CD4-positive, alpha-beta T cell treated with Interleukin-2 at 100 ng/mL for 4 hours (primary cell): ENCODE measurements around the gene ADARB2.

Source experiments
- DNase-seq: peaks from one replicate; pipeline ENCODE4 v3.0.0-alpha.2; 2020; ENCODE audit warnings: low spot score

ADARB2 gene

DNA sequence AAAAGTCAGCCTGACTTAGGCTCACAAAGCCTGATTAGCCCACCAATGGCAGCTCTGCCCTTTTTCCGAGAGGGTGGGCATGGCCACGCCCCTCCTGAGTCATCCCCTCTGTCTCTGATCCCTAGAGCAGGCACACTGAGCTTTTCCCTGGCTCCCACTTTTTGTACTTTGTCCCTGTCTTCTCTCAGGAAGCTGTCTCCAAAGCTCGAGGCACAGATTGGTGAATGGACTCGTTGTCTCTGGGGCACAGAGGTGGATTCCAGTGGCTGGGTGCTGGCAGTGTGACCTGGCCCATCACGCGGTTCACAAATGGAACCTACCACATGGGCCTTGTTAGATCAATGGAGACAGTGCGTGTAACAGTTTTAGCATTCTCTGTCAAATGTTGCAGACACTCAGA lies 367.7 kb downstream of the ADARB2 start:
- DNase-seq, result no peak

DNA sequence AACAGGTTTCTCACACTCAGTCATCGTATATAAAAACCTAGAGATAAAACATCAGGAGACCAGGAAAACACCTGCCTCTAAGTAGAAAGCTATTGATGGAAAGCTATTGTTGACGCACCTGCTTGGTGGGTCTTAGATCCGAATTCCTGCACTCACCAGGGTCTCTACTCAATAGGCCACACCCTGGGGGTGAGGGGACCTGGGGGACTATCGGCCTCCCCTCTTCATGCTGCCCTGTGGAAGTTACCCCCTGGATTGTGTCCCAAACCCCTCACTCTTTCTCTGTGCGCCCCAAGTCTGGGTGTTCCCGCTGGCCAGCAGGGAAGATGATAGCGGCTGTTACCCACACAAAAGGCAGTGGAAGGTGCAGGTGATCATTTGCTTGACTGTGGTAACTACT lies 368.1 kb downstream of the ADARB2 start:
- no peak for DNase-seq

DNA sequence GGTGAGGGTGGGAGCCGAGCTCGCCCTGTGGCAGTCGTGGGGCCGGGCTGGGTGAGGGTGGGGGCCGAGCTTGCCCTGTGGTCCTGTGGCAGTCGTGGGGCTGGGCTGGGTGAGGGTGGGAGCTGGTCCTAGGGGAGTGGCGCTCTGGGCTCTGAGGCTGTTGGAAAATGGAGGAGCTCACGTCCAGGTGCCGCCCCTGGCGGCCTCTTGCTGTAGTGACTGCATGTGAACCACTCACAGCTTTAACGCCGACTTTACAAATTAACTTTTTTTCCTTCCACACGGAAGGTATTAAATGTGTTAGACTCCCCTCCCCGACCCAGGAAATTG lies 368.5 kb downstream of the ADARB2 start:
- DNase-seq, result peak; percentile 12

DNA sequence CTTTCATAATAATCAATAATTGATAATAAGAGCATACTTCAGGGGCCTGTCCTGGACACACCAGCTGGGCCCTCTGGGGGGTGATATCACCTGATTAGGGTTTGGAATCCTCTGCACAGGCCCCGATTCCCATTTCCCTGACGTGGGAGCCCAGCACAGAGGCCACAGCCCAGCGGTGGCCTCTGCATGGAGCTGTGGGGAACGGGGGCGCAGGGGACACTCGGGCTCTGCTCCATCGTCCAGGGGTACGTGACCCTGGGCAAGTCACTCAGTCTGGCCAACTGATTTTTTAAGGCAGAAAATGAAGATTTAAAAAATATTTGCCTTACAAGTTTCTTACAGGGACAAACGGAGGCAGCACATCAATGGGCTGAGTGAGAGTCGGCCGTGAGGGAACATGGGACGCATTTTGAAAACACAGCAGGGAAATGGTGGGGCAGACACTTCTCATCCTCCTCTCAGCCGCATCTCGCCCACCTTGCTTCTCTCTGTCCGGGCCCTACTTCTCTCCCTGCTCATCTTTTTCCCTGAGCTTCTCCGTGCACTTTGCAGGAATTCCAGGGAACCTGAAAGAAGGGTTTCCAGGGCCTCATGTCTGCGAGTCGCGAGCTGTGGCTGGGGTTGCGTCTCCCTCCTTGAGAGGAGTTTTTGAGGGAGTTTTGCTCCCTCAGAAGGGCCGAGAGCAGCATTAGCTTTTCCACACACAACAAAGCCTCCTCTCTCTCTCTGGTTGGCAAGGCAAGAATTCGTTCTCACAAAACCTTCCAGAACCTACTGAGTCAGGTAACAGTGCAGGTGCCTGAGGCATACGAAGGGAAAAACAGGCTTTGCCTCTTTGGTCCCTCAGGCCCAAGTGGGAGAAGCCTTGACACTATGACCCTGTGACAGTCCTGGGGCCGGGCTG lies 369.1 kb downstream of the ADARB2 start:
- no peak for DNase-seq

DNA sequence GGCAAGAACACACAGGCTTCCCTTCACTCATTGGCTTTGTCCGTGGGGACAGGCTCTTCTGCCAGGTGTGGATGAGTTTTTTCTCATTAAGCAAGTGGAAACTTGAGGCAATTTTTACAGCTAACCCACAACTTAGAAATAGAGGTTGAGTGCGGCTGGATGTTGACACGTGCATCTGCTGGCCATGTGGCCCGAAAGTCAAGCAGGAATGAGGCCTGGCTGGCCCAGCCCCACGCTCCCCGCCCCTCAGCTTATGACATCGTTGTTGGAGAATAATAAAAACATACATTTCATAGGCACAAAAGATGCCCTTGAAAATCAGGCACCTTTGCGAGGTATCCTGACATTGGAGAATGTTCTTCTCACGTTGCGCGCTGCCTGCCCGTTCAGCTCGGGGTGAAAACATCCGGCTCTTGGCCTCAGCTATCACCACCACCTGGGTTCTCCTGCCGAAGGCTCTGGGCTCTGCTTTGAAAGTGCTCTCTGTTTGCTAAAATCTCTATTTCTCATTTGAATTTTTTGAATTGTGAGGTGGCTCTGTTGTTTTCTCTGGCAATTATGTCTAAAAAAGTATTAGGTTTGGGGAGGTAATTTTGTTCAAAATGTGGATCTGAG lies 370.4 kb downstream of the ADARB2 start:
- DNase-seq, result no peak

DNA sequence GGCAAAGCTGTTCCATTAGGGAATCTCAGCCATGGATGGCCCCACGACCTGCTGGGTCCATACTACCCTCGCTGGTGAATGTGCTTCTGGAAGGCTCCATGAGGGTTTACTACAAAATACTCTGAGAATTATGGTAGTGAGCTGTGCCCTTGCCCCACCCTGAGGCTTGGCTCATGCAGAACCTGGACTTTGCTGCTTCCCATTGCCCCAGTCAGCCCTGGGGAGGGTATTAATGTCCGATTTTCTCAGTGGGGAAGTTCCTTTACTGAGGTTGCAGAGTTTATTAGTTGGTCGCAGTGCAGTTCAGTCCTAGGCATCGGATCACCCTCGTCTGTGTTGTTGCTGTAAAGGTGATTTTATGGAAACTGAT lies 371.0 kb downstream of the ADARB2 start:
- no peak for DNase-seq

DNA sequence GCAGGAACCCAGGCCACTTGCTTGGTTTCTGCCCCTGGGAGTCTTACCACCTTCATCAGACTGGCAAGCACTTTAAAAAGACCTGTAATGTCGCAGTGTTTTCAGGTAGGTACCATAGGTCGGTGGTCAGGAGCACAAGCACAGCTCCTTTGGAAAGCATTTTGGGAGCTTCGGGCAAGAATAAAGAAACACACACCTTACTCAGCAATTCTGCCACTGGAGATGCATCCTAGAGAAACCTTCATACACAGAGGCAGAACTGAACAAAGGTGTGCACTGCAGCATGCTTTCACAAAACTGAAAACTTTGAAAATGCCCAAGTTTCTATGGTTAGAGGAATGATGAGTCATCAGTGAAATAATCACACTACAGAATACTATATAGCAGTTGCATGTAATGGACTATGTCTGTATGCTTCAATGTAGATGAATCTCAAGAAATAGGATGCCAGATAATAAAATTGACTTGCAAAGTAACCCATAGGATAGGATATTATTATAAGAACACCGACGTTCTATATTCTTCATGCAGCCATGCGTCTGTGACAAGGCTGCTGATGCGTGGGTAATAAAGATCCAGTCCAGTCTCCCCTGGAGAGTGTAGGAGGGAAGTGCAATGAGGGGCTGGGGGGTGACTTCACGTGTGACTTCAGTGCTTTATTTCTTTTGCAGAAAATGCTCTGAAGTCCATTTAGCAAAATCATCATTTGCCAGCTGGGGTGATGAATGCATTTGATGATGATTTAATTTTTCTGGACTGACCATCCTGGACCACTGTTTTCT lies 371.6 kb downstream of the ADARB2 start:
- no peak for DNase-seq

DNA sequence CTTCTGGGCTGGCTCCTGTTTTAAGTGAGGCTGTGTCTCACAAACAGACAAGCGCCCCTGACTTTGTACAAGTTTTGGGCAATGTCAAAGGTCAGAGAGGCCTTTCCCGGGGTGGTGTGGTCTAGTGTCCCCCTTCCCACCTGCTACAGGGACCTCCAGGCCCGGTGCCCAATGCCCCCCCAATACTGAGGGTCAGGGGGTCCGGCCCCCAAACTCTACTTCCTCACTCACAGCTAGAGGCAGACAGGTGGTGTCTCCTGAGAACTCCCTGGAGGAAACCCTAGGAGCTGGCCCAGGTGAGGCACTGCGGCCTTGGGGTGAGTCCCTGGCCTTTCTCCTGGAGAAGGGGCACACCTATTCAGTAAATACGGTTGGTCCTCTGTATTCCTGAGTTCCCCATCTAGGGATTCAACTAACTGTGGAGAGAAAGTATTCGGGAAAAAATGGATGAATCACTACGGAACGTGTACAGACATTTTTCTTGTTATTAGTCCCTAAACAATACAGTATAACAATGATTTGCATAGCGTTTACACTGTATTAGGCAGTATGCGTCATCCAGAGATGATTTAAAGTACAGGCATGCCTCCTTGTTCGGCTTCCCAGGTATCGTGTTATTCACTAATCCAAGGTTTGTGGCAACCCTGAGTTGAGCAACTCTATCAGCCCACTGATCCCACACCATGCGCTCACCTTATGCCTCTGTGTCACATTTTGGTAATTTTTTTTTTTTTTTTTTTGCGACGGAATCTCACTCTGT lies 373.0 kb downstream of the ADARB2 start:
- DNase-seq, result no peak

DNA sequence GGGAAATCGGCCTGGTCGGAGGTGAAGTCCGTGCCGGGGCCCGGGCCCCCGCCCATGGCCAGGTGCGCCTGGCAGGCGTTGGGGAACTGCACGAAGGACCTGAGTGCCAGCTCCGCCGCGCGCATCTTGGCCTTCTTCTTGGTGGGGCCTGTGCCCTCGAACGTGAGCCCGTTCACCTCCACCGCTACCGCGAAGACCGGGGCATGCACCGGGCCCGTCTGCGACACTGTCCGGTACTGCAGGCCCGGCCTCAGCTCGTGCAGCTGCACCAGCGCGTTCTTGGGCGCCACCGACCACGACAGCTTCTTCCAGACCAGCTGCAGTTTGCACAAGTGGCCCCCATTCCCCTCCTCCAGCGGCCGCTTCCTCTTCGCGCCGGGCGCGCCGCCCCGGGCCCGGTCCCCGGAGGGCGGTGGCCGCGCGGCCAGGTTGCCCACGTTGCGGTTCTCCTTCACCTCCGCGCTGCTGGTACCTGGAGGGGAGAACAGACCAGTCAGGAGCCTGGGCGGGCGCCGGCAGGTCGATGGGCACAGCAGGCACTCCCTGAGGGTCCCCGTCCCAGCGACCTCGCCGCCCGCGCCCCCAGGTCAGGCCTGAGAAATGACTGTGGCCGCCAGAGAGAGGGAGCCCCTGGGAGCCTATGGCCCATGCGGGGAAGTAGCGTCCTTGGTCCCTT lies 373.7 kb downstream of the ADARB2 start:
- DNase-seq, result no peak

DNA sequence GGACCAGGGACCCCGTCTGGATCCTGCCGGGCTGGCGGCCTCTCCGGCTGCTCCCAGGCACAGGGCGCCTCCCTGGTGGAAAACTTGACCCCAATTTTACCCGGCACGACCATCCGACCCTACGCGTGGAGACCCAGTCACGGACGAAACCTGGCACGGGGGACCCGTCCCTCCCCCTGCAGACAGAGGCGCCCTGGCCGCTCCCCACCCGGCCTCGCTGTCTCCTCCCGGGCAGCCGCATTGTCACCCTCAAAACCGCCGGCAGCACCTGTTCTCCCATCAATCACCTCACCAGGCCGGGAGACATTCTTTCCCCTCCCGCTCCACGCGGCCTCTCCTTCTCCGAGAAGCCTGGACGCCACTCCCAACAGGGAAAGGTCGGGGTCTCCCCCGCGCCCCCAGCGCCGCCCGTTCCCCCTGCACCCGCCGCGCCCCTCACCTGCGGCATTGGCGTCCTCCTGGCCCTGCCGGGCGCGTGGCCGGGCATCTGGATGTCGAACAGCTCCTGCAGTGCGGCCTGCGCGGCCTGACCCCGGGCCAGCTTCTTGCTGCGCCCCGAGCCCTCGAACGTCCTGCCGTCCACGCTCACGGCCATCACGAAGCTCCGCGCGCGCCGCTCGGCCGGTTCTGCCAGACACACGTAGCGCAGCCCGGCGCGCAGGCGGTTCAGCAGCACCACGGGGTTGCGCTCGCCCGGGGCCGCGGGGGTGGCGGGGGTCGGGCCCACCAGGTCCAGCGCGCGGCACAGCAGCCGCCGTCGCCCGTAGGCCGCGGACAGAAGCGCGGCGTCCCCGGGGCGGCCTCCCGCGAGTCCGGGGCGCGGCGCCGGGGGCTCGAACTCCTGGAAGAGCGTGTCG lies 374.5 kb downstream of the ADARB2 start:
- DNase-seq, result no peak

DNA sequence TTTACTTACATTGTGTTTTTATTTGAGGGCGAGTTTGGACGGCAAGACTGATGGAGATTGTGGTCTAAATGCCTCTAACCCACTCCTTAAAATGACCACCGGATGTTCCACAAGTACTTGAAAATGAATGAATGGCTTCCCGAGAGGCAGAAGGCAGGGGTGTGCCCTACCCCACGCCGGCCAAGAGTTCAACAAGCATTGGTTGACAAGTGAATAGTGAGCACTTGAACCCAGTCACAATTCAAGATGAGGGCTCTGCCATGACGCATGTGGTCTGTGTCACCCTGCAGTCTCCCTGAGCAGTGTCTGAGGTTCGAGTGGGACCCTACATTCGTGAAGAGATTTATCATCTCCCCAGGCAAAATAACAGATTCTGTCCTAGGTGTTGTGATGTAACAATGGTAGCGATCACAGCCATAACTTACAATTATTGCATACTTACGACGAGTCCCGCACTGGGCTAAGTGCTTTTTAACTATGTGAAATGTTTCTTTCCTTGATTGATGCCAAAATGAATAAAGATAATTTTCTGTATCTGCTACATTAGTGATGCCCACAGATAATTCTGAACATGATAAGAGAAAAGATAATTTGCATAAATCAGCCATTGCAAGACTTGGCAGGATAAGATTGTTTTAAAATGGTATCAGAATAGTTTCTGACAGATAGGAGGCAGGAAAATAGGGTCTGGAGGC lies 375.8 kb downstream of the ADARB2 start:
- DNase-seq, result no peak

DNA sequence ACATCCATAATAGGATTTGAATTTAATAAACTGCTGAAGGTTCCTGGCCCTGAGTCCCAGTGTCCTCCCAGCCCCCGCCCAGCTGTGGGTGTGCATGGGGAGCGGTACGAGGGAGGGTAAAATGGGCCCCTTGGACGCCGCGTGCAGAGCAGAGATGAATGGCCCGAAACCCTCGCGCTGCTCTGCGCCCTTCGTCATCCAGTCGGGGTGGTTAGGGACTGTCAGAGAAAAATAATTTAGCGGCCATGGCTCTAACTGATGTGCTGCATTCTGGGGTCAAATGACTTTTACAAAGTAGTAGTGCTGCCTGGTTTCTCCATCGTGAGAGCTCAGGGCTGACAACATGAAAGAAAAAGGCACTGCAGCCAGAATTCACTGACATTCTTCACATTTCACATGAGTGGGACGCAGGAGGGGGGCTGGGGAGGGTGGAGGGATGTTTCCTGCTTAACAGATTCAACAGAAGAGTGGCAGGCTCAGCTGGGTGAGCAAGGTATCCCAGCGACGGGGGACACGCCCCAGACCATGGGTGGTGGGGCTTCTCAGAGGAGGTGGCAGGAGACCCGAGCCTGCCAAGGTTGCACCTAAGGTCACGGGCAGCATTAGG lies 376.7 kb downstream of the ADARB2 start:
- DNase-seq, result no peak

DNA sequence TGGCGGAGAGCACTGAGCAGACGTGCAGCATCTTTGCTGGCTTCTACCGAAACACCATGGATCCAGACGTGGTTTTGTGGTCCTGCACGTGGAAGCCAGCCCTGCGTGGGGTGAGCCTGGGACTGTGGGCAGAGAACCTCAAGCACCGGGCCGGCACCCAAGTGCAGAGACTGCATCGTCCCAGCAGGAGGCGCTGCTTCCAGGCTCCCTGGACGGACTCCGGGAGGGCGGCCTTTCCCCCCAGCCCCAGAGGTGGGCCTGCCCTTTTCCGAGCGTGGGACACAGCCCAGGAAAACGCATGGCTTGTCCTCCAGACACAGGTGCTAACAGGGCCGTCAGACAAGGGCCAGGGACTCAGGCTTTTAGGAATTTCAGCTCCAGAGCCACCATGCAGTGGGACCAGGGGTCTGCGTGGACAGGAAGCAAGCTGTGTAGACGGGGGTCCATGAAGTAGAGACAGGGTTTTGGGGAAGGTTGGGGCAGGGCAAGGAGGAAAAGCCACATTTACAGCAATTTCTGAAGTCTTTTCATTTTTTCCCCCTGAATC lies 377.2 kb downstream of the ADARB2 start:
- DNase-seq, result no peak

DNA sequence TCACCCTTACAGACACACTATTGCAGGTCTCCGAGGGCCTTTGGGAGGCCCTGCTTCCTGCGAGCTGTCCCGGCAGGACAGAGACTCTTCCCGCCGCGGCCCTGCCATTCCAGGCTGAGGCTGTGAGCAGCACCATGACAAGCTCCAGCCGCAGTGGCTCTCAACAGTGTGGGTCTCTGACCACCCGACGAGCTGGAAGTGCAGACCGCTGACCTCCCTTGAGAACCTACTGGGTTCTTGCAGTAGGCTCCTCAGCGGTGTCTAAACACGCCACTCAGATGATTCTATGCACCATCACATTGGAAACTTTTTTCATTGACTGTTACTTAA lies 377.7 kb downstream of the ADARB2 start:
- no peak for DNase-seq

DNA sequence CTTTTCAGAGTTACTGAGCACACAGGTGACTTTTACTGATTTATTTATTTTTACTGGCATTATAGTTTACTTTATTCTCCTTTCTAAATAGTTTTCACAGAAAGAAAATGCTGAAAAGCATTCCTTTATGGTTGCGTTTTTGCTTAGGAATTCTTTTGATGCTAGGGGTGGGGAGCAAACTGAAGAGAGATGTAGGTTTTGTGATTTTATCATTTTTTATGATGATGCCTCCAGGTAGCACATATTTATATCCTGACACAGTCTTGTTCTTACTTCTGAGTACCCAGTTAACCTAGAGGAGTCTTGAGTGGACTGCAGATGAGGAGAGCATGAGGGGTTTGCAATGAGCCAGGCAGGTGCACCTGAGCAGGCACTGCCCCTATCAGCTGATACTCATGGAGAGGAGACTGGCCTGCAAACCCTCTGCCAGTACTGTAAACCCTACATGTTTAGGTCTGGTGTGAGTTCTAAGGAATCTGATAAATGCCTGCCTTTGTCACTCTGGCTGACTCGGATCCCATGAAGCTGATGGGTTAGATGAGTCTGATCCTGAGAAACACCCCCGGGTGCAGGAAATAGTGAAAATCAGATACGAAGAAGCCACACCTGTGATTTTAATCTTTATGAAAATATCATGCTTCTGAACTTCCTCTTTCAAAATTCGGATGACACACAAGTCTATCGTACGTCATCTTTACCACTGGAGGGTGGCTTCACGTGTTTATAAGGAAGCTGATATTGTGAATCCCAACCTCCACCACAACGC lies 378.3 kb downstream of the ADARB2 start:
- DNase-seq, result peak; percentile 1

DNA sequence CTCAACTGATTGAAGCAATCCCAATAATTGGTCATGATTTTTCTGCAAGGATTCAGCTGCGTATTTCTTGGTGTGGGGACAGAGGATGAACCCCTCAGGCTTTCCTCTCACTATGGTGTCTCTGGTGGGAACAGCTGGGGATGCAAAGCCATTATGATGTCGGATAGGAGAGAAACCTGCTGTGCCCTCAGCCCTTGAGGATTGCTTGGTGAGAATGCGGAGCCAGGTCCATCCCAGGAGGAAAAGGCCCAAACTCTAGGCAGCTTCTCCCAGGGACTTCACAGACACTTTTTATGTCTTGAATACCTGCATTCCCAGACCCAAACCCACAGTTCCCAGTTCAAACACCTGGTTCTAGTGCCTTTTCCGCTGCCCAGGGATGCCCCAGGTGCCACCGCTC lies 379.2 kb downstream of the ADARB2 start:
- no peak for DNase-seq

DNA sequence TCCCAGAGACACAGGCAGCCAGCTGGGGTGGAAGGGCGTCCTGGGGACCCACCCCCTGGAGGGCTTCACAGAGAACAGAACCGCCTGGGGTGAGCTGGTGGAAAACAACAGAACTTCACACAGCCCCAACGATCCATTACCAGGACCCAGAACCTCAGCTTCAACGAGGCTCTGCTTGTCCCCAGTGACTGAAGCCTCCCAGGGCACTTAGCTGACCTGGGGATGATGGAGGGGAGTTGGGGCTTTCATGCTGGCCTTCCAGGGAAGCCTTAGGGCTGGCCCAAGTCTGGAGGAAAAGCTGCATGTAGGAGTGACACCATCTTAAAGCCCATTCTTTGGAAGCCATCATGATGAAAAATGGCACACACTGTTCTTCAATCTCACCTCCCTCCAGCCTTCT lies 381.0 kb downstream of the ADARB2 start:
- DNase-seq, result no peak

DNA sequence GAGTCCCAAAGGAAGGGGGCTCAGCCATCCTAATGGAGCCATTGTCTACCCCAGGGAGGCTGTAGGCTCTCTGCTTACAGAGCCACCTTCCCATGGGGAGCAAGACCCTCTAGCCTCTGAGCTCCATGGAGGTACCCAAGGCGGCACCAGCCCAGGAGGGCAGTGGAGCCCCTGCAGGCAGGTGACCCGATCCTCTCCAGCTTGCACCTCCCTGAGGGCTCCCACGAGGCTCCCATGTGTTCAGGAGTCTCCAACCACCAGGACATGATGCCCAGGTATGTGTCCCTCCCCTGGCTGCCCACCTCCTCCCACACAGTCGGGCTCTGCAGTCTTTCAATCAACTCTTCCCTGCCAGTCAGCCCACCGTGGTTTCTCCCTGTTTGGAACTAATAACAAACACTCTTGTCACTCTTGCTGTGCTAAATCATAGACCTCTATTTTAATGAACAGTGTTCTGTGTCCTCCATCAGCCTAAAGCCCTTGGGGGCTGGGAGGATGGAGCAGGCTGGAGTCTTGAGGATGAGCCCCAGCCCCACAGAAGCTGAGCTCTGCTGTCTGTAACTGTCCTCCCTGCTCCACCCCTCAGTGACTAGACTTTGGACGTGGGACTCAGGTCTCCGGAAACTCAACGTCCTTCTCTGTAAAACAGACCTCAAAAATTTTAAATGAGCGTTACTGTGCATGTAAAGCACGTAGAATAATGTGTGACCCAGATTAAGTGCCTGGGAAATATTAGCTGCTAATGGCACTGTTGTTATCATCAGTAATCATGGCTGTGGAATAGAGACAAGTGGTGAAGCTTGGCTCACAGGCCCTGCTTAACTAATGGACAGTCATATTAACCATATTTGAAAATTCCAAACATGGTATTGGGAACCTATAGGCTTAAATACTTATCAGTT lies 382.3 kb downstream of the ADARB2 start:
- DNase-seq, result no peak
